ENCODE measurements around the gene RAB29.
"Not testable (repeated sequence)": the region's sequence is repeated elsewhere in the genome, so short reads cannot be mapped to it uniquely, and the experiment has no call there.

Gene RAB29

GRCh38 chr1:205720740-205721139, 54.5 kb downstream of the RAB29 start:
- not testable (repeated sequence) for DNase-seq (ENCODE audit: low read depth in 3 of 3)

- DNase-seq (ENCODE audit: low read depth in 3 of 3): no peak
These were observed 55.5 kb downstream of the RAB29 start for GRCh38 chr1:205719762-205720161.

- no peak for DNase-seq (ENCODE audit: low read depth in 3 of 3)
These were observed 56.3 kb downstream of the RAB29 start for GRCh38 chr1:205719015-205719414.

Measured in stimulated activated CD4-positive, alpha-beta T cell treated with anti-CD3 and anti-CD28 coated beads, TNF-alpha, amount 100 ng/mL, for 48 hours (primary cell).